ENCODE data around the gene PDE7B. TPM values are rescaled to one million over a fixed set of nuclear protein-coding genes. Genes with fewer than 3 reads are reported as not detected.

The PDE7B gene
- total and polyA plus RNA-seq, 2 of the 13 experiments (the other 11 are each of a cell fraction or from before 2014, with no cell fraction given), result not detected

- TF ChIP-seq, protein P1, sequence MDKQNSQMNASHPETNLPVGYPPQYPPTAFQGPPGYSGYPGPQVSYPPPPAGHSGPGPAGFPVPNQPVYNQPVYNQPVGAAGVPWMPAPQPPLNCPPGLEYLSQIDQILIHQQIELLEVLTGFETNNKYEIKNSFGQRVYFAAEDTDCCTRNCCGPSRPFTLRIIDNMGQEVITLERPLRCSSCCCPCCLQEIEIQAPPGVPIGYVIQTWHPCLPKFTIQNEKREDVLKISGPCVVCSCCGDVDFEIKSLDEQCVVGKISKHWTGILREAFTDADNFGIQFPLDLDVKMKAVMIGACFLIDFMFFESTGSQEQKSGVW (CRISPR knock-in tag; IDR thresholded peaks at IDR 0.05; ENCODE audit: borderline replicate concordance), result no peak
- TF ChIP-seq, protein P2, sequence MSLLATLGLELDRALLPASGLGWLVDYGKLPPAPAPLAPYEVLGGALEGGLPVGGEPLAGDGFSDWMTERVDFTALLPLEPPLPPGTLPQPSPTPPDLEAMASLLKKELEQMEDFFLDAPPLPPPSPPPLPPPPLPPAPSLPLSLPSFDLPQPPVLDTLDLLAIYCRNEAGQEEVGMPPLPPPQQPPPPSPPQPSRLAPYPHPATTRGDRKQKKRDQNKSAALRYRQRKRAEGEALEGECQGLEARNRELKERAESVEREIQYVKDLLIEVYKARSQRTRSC (CRISPR knock-in tag; IDR thresholded peaks at IDR 0.05; ENCODE audit: low read depth), result no peak
- TF ChIP-seq, protein P3, sequence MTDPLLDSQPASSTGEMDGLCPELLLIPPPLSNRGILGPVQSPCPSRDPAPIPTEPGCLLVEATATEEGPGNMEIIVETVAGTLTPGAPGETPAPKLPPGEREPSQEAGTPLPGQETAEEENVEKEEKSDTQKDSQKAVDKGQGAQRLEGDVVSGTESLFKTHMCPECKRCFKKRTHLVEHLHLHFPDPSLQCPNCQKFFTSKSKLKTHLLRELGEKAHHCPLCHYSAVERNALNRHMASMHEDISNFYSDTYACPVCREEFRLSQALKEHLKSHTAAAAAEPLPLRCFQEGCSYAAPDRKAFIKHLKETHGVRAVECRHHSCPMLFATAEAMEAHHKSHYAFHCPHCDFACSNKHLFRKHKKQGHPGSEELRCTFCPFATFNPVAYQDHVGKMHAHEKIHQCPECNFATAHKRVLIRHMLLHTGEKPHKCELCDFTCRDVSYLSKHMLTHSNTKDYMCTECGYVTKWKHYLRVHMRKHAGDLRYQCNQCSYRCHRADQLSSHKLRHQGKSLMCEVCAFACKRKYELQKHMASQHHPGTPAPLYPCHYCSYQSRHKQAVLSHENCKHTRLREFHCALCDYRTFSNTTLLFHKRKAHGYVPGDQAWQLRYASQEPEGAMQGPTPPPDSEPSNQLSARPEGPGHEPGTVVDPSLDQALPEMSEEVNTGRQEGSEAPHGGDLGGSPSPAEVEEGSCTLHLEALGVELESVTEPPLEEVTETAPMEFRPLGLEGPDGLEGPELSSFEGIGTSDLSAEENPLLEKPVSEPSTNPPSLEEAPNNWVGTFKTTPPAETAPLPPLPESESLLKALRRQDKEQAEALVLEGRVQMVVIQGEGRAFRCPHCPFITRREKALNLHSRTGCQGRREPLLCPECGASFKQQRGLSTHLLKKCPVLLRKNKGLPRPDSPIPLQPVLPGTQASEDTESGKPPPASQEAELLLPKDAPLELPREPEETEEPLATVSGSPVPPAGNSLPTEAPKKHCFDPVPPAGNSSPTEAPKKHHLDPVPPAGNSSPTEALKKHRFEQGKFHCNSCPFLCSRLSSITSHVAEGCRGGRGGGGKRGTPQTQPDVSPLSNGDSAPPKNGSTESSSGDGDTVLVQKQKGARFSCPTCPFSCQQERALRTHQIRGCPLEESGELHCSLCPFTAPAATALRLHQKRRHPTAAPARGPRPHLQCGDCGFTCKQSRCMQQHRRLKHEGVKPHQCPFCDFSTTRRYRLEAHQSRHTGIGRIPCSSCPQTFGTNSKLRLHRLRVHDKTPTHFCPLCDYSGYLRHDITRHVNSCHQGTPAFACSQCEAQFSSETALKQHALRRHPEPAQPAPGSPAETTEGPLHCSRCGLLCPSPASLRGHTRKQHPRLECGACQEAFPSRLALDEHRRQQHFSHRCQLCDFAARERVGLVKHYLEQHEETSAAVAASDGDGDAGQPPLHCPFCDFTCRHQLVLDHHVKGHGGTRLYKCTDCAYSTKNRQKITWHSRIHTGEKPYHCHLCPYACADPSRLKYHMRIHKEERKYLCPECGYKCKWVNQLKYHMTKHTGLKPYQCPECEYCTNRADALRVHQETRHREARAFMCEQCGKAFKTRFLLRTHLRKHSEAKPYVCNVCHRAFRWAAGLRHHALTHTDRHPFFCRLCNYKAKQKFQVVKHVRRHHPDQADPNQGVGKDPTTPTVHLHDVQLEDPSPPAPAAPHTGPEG (CRISPR knock-in tag; IDR thresholded peaks at IDR 0.05), result no peak
- no peak for TF ChIP-seq ZNF598 (CRISPR knock-in tag; IDR thresholded peaks at IDR 0.05; ENCODE audit: borderline replicate concordance)
Measured at GRCh38 chr6:136158971-136159370, 307.5 kb downstream of the PDE7B start (continued).

- ATAC-seq (no peak), DNase-seq (ENCODE audit: low spot score) (no peak), FAIRE-seq (no peak)
- no peaks in the 10 kb centered on the region for H3K4me1 ChIP-seq (ENCODE audit: insufficient read depth, low read length)
- no peak overlapping the region for H3K27ac ChIP-seq (ENCODE audit: extremely low read length, insufficient read depth, low read length)
- in situ Hi-C loops (cut with HindIII; ENCODE audit: extremely low pct_ligation_motif_present, low pct_unique_long_range_greater_than_20kb), result no loop called here
- H3K9ac ChIP-seq (ENCODE audit: insufficient read depth, low read depth, low read length), result no peak overlapping the region
- H3K79me2 ChIP-seq (ENCODE audit: insufficient read depth, low read length), result no peaks in the 10 kb centered on the region
- H3K4me3 ChIP-seq (replicated peaks in 1 of 3; ENCODE audit: insufficient read depth in 1 of 3, low read depth in 2 of 3, low read length in 3 of 3), result no peak overlapping the region
- no peak overlapping the region for H3K4me2 ChIP-seq (ENCODE audit: low read depth, low read length)
- H3K9me3 ChIP-seq (ENCODE audit: low read length), result no peaks in the 10 kb centered on the region
- H2AFZ ChIP-seq (ENCODE audit: low read length), result no peak overlapping the region
- TF ChIP-seq ZFP36 (IDR thresholded peaks at IDR 0.05; ENCODE audit: borderline replicate concordance, low read depth, low read length, partially characterized antibody), result no peak
- no peak for TF ChIP-seq ZNF616 (CRISPR knock-in tag; IDR thresholded peaks at IDR 0.05; ENCODE audit: low read depth)
- TF ChIP-seq ERF (CRISPR knock-in tag; IDR thresholded peaks at IDR 0.05), result no peak
- no peak for TF ChIP-seq ZZZ3 (CRISPR knock-in tag; IDR thresholded peaks at IDR 0.05; ENCODE audit: borderline replicate concordance)
- no peak for TF ChIP-seq NCOA5 (CRISPR knock-in tag; IDR thresholded peaks at IDR 0.05)
- TF ChIP-seq ZNF879 (CRISPR knock-in tag; IDR thresholded peaks at IDR 0.05), result no peak
- no peak for TF ChIP-seq MAX (IDR thresholded peaks at IDR 0.05)
- no peak for TF ChIP-seq HDAC6 (IDR thresholded peaks at IDR 0.05; ENCODE audit: low read depth, low read length)
- CTCF ChIA-PET (ENCODE audit: low intra/inter-chr PET ratio, low total read pairs), result no interaction called here
- no TSS peak for BruUV-seq (replicated peaks)
- 2% methylated on average over 4 of the region's 4 CpGs for WGBS (ENCODE audit: low lambda C conversion rate)
- POLR2A ChIA-PET, result no interaction called here
- H3K36me3 ChIP-seq (replicated peaks in 1 of 2; ENCODE audit: control insufficient read depth in 1 of 2, insufficient read depth in 2 of 2, low read length in 2 of 2), result no peaks in the 10 kb centered on the region
- intact Hi-C loops (cut with micrococcal nuclease; ENCODE audit: unreplicated experiment), result no loop called here
- H4K20me1 ChIP-seq (ENCODE audit: insufficient read depth, low read length), result no peaks in the 10 kb centered on the region
- no peaks in the 10 kb centered on the region; a peak in 1 of 5 replicates for H3K27me3 ChIP-seq (ENCODE audit: control insufficient read depth in 1 of 2, insufficient read depth in 2 of 2, low read length in 2 of 2)
Measured at GRCh38 chr6:136160250-136160649, 308.7 kb downstream of the PDE7B start.
